GM12873 (cell line): ENCODE data around the gene PGPEP1.

ENCODE experiments used
- TF ChIP-seq, protein P1 (sequence below): IDR thresholded peaks from 2 replicates; pipeline ENCODE4 v1.5.1; 2012; ENCODE audit warnings: low read depth, mild to moderate bottlenecking, moderate library complexity, low read length, control low read depth; ENCODE audit not compliant: insufficient read depth; ENCODE audit errors: missing control alignments

Gene PGPEP1, protein sequence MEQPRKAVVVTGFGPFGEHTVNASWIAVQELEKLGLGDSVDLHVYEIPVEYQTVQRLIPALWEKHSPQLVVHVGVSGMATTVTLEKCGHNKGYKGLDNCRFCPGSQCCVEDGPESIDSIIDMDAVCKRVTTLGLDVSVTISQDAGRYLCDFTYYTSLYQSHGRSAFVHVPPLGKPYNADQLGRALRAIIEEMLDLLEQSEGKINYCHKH

DNA sequence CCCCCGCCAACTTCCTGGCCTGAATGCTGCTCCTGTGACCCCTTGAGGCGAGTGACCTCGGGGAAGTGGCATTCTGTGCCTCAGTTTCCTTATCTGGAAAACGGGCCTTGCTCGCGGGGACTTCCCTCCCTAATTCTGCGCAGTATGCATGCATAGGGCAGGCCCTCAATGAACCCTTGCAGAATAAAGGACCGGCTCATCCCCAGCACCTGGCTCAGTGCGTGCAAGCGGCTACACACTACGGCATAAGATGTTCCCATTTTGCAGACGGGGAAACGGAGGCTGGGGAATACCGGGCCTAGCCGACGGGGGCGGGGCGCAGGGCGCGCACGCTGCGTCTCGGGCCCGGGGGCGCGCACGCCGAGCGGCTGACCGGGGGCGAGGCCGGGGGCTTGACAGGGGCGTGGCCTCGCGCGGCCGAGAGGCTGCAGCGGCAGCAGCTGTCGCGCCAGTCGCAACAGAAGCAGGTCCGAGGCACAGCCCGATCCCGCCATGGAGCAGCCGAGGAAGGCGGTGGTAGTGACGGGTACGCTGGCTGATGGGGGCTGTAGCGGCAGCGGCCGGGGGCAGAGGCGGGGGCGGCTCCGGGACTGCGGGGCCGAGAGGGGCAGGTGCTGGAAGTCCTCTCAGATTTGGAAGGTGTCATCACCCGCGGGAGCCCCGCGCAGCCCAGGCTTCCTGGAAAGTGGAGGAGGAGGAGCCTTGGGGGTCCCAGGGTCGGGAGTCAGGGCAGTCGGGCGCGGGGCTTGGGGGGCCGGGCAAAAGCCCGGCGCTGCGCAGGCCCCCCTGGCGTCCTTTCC lies at the start of gene PGPEP1:
Gene PGPEP1, plus strand, starts transcription at position 409 of the 800 bp plus-strand sequence. Its CDS starts 84 bp downstream, at position 493.
- TF ChIP-seq, protein P1, sequence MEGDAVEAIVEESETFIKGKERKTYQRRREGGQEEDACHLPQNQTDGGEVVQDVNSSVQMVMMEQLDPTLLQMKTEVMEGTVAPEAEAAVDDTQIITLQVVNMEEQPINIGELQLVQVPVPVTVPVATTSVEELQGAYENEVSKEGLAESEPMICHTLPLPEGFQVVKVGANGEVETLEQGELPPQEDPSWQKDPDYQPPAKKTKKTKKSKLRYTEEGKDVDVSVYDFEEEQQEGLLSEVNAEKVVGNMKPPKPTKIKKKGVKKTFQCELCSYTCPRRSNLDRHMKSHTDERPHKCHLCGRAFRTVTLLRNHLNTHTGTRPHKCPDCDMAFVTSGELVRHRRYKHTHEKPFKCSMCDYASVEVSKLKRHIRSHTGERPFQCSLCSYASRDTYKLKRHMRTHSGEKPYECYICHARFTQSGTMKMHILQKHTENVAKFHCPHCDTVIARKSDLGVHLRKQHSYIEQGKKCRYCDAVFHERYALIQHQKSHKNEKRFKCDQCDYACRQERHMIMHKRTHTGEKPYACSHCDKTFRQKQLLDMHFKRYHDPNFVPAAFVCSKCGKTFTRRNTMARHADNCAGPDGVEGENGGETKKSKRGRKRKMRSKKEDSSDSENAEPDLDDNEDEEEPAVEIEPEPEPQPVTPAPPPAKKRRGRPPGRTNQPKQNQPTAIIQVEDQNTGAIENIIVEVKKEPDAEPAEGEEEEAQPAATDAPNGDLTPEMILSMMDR = no peak

DNA sequence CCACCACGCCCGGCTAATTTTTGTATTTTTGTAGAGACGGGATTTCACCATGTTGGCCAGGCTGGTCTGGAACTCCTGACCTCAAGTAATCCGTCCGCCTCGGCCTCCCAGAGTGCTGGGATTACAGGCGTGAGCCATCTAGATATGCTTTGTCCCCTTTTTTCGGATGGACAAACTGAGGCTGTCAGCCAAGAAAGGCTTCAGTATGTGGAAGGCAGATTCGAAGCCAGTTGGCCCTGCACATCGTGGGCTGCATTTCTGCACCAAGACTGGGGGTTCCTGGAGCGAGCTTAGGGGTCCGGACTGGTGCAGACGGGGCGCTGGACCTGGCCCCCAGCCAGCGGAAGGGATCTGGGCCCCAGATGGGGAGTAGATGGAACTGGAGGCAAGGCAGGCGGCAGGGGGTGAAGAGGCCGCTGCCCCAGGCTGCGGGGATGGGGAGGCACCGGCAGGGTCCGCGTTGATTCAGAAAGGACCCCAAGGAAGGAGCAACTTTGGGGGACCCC lies 49.3 kb upstream of the PGPEP1 start:
- TF ChIP-seq, protein P1 = no peak

DNA sequence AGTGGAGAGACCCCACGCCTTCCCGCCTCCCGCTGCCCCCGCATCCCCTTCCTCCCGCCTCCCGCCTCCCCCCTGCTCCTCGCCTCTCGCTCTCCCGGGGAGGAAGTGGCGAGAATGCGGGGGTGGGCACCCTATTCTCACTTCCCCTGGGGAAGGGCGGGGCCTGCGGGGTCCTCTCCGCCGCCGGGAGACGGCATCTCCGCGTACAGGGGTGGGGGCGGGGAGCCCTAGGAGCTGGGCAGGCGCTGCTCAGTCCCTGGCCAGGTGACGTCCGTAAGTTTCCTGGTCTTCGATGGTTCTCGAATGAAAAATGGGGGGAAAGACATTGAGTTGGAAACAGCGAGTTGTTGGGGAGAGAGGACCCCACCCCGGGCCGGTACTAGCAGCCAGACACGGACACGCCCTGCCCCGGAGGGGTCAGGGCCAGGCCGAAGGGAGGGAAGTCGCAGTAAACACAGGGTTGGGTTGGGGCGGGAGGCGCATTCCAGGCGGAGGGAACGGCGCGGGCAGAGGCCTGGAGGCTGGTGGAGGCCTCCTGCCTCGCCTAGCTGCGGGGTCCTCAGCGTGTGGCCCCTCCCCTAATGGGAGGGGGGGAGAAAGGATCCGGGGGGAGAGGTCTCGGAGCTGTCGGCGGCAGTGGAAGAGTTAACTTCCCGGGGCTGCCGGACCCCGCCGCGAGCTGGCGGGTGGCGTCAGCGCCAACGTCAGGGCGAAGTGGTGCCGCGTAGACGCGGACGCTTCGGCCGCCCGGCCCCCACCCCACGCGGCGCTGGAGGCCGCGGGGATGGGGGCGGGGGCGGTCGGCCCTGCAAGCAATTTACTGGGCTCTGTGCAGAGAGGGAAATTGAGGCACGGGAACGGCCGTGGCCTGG lies 48.6 kb upstream of the PGPEP1 start:
- TF ChIP-seq, protein P1 = no peak

DNA sequence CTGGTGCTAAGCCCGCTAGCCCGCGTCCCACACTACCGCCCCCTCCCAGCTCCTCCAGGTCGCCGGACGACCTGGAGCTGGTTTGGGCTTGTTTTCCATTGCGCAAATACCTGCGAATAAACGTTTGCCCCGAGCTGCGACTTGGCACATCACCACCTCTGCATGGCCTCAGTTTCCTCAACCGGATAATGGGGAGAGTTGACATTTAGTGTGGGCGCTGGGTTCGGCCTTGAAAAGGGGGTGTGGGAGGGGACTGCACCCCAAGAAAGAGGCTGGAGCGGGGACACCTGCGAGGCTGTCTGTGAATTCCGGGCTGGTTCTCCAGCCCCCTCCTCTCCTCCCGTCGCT lies 48.0 kb upstream of the PGPEP1 start:
- TF ChIP-seq, protein P1 = no peak

DNA sequence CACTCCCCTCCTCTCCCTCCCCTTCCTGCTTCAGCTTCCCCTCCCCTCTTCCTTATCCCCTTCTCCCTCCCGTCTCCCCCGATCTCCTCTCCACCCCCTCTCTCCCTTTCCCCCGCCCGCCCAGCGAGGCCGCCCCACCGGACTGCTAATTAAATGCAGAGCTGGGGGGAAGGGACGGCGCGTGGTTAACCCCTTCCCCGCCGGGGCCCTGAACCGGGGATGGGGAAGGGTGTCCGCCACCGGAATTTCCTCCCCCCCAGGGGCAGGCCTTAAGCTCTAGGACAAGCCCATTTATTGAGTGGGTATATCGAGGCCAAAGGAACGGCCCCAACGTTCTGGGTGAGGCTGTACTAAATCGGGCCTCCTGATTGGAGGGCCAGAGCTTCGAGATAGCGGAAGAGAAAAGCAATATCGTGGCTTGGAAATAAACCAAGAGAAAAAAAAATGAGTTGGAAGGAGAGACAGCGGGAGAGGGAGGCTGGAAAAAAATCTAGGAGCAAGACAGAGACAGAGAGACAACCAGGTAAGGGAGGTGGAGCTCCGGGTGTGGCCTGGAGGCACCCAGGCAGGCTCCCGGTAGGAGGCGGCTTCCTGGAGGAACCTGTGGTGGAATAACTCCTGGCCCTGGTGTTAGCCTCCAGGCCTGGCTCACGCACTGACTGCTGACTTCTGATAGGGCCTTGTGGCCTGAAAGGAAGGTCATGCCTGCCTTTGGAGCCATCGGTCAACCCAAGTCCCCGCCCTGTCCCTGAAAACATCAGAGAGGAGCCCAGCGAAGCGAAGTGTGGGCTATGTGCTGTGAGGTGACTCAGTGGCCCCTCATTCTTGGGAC lies 47.4 kb upstream of the PGPEP1 start:
- TF ChIP-seq, protein P1 = no peak

DNA sequence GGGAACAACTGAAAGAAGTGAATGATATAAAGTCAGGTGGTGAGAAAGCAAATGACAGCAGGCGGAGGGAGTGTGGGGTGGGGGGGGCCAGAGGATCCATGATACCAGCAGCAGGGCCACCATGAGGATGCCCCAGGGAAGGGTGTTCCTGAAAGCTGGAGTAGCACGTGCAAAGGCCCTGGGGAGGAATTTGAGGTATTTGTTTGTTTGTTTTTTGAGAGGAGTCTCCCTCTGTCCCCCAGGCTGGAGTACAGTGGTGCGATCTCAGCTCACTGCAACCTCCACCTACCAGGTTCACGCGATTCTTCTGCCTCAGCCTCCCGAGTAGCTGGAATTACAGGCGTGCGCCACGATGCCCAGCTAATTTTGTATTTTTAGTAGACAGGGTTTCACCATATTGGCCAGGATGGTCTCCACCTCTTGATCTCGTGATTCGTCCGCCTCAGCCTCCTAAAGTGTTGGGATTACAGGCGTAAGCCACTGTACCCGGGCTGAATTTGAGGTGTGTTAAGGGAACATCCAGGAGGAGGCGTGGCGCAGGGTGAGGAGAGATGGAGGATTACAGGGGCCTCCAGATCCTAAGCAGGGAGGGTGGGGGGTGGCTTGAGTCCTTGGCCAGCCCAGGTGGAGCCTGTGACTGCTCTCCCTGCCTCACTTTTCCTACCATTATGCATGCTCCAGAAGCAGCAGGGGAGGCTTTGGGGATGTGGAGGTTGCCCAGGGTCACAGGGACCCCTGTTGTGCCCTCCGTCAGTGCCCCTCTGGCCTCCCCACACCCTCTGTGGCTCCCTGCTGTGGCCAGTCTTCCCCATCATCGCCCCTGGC lies 46.5 kb upstream of the PGPEP1 start:
- TF ChIP-seq, protein P1 = no peak
